HG03342 (cell line): ENCODE data around the gene PRAF2.

ENCODE experiments used
- ATAC-seq: cut with Tn5 transposase; IDR thresholded peaks from one replicate; pipeline ENCODE4 v1.9.1; 2021; ENCODE audit warnings: mild to moderate bottlenecking, moderate library complexity; ENCODE audit not compliant: unreplicated experiment

PRAF2 gene

DNA sequence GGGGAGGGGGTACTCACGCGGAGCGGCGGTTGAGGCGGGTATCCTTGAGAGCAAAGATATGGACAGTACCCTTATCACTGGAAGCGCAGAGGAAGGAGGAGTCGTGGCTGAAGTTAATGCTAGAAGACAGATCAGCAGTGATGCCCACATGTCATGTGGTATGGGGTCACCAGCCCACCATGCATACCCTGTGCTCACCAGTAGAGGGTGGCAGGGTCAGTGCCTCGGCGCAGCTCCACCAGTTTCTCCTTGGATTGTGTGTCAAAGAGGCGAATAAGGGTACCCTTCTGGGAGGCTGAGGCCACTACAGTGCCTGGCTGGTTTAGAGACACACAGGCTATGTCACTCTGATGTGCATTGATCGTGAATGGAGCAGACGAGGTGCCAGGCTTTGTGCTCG, 1.5 kb upstream of the PRAF2 start:
- no peak for ATAC-seq

DNA sequence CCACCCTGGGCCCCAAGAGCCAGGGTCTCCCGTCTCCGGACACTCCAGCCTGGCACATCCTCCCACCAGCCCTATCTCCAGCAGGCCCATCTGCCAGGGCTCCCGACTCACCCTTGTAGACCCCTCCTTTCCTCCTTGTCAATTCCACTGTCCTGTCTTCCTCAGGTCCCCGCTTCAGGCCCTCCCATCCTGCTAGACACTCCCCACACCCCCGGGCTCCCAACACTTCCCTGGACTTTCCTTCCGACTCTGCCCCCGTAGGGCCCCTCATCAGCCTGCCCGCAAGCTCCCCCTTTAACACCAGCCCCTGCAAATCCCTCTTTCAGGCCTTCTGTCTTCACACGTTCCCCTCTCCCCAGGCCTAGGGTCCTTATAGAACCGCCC, 1.1 kb downstream of the PRAF2 start:
- no peak for ATAC-seq

DNA sequence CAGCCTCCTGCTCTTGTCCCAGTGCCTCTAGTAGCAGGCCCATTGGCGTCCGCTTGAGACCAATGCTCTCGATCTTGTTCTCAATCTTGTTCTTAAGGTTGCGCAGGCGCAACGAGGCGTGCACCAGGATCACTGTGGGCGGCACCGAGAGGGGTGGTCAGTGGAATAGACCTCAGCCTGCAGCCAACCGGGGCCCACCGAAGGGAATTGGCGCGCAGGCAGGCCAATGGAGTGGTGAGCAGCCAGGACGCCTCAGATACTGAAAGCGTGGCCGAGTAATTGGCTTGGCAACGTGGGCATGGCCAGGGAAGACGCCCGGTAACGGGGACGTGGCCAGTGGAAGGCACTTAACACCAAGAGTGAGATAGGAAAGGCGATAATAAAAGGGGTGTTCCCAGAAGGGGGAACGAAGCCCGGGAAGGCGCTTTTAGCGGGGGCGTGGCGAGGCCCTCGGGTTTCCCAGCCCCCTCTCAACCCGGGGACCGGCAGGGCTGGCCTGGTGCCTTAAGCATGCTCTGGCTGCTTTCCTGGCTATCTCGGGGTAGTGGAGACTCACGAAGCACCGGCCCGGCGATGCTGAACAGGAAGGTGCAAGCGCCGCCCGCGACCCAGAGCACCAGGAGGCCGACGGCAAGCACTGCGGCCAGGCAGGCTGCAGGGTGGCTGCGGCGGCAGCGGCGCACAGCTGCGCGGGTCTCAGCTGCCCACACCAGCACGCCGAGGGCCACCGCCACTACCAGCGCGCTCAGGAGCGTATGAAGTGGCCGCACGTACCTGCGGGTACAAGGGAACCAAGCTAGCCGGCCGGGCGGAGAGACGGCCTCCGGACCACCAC, 1.7 kb downstream of the PRAF2 start:
- ATAC-seq: no peak

DNA sequence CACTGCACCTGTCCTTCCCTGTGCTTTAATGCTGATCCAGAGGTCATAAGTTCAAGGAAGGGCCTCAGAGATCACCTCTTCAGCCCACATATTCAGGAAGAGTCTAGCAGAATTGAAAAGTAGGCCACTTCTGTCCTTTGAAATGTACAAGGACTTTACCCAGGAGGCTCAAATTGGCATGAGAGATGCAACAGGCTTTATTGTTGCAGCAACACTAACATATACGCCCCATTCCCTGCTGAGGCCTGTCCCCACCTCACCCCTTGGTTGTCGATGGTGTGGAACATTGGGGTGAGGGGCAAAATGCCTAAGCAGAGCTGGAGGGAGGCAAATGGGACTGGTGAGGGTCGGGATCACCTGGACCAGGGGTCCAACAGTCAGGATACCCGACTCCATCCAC, 2.8 kb downstream of the PRAF2 start:
- no peak for ATAC-seq

DNA sequence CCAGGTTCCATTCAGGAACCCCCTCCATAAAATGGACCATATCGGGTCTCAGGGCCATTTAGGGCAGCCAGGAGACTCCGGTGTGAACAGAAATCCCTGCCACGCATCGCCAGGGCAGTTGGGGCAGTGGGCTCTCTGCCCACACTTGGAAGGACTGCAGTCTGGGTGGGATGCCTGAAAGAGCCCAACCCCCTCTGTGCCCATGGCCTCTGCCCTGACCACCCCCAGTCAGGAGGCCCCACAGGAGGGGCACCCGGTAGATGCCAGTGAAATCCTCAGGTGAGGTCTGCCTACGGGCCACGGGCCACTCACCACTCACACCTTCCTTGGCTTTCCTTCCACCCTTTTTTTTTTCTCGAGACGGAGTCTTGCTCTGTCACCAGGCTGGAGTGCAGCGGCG, 4.8 kb downstream of the PRAF2 start:
- no peak for ATAC-seq

DNA sequence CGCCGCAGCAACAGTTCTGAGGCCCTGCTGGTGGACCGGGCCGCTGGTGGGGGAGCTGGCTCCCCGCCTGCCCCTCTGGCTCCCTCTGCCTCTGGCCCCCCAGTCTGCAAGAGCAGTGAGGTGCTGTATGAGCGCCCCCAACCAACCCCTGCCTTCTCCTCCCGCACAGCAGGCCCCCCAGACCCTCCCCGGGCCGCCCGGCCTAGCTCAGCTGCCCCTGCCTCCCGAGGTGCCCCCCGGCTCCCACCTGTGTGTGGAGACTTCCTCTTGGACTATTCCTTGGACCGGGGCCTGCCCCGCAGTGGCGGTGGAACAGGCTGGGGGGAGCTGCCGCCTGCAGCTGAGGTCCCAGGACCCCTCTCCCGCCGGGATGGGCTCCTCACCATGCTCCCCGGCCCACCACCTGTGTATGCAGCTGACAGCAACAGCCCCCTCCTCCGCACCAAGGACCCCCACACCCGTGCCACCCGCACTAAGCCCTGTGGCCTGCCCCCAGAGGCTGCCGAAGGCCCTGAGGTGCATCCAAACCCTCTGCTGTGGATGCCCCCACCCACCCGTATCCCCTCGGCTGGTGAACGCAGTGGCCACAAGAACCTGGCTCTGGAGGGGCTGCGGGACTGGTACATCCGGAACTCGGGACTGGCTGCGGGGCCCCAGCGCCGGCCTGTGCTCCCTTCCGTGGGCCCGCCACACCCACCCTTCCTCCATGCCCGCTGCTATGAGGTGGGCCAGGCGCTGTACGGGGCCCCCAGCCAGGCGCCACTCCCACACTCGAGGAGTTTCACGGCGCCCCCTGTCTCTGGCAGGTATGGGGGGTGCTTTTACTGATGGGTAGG, 6.3 kb downstream of the PRAF2 start:
- no peak for ATAC-seq

DNA sequence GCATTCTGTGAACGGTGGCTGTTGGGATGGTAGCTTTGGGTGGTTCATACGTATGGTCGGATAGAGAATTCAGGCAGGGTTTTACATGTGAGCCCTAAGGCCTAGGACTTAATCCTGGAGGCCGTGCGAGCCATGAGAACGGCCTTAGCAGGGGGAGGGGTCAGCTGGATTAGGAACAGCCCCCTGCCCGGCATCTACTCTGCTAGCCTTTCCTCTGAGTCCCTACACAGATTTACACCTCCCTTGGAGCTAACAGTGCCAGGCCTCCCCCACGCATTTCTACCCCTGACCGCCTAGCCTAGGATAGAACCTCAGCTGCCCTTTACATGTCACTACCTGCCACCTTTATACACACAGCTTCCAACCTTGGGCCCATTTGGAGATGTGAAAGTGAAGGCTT, 7.1 kb downstream of the PRAF2 start:
- ATAC-seq: no peak

DNA sequence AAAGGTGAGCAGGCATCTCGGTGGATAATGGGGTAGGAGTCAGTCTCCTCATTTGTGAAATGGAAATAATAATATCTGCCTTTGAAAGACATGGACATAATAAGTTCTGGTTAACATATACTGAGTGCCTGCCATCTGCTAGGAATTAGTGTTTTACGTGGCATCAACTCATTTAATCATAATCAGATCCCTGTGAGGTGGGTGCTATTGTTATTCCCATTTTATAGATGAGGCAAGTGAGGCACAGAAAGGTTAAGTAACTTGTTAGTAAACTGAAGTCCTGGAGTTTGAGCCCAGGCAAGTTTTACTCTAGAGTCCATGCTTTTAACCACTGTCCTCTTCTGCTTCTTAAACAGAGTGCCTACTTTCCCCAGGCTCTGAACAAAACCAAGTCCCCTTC, 7.5 kb downstream of the PRAF2 start:
- ATAC-seq: no peak

DNA sequence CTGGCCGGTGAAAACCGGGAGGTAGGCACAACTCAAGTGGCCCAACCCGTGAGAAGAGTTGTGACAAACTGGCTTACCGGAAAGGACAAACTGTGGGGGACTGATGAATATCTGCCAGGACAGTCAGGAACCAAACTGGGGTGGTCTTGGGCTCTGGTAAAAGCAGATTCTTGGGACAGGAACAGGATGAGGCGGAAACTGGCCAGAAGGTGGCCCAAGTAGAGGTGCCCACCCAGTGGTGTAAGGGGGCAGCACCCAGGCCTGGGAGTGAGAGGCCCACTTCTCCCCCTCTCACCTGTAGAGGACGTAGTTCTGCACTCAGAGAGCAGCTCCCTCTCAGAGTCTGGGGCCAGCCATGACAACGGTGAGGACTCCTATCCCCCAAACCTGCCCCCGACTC, 9.1 kb downstream of the PRAF2 start:
- ATAC-seq: no peak

DNA sequence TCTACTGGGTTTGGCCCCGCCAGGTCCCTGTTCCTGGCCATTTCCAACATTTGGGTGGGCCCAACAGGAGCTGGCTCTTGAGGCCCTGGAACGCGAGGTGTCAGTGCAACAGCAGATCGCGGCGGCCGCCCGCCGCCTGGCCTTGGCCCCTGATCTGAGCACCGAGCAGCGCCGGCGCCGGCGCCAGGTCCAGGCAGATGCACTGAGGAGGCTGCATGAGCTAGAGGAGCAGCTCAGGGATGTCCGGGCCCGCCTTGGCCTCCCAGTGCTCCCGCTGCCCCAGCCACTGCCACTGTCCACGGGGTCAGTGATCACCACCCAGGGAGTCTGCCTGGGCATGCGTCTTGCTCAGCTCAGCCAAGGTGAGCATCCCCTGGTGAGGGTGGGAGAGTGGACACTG, 9.5 kb downstream of the PRAF2 start:
- ATAC-seq: no peak

DNA sequence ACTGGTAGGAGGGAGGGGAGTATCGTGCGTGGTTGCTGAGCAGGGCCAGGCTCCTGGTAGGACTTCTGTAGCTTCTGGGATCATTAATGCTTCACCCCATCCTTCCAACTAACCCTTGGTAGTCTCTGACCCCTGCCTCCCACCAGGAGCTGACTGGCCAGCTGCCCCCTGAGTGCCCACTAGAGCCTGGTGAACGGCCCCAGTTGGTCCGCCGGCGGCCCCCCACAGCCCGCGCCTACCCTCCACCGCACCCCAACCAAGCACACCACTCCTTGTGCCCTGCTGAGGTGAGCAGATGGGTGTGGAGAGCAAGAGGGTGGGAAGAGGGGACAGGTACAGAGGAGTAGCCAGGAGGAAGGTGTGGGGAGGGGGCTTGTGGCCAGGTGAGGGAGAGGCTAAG, 10.1 kb downstream of the PRAF2 start:
- ATAC-seq: no peak

DNA sequence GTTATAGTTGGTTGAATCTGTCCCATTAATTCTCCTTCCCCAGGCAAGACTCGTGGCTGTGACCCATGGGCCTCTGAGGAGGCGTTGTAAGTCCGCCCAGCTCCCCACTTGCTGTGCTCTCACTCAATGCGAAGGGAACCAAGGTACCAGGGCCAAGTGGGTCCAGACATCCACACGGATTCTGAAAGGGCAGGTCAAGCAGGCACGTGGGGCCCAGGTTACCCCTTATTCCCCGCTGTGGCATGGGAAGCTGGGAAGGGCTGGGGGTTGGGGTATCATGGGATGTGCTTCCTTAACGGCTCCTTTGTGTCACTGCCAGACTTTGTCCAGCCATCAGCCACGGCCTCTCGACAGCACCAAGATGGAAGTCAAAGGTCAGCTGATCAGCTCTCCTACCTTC, 11.9 kb downstream of the PRAF2 start:
- ATAC-seq: no peak

DNA sequence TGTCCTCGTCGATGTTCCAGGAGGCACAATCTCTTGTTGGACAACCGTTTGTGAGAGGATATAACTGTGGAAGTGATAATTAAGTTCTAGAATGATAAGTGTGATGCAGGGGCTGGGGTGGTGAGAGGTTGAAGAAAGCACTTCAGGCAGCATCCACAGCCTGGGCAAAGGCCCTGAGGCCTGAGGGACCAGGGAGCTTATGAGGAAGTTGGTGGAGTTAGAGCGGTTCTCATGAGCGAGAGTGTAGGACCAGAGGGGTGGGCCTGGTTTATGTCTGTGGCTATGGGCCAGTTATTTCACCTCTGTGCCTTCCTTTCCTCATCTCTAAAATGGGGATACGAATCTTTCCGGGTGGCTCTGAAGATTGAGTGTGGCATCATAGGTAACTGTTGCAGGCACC, 12.3 kb downstream of the PRAF2 start:
- no peak for ATAC-seq

DNA sequence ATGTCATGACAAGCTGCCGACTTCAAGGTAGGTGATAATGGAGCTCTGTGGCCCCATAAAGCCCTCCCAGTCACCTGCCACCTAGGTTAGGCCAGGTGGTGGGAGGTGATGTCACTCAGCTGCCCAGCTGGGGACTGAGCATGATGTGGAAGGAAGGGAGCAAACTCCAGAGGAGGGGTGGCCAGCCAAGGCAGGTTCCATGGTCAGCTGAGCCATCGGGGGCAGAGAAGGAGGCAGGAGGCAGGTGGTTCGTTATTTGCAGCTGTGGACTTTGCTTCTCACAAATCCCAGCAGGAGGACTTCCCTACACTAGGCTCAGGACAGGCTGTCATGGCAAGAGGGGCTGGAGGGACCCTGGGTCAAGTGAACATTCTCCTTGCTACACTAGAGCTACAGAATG, 12.9 kb downstream of the PRAF2 start:
- ATAC-seq: no peak

DNA sequence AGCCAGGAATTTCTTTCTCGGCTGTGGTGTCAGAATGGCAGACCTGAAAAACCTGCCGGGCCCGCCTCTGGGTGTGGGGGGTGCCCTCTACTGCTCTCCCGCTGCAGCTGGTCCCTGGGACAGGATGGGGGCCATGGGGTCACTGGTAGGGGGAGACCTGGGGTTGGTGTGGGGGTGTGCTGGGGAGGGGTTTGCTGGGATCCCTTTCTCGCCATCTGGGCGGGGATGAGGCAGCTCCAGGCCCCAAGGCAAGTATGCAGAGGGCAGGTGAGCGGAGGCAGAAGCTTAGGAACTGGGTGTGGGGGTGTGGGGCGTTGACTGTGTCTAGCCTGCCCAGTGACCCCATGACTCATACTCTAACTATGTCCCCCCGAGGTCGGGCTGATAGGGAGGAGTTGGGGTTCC, 14.1 kb downstream of the PRAF2 start:
- ATAC-seq: no peak

DNA sequence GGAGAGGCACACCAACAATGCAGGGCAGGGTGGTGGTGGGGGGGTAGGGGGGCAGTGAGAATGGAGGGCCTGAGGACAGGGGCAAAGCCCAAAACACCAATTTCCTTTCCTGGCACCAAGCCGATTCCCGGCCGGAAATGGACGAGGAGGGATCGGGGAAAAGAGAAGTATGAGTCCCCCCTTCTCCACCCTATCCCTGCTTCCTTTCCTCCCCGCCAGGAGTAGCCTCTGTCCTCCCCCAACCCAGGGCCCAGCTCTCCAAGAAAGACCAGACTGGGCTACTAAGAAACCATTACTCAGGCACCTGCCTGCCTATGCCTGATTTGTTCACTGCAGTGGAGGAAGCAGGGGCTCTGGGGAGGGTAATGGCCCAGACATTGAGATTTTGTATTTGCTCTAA, 14.6 kb downstream of the PRAF2 start:
- no peak for ATAC-seq

DNA sequence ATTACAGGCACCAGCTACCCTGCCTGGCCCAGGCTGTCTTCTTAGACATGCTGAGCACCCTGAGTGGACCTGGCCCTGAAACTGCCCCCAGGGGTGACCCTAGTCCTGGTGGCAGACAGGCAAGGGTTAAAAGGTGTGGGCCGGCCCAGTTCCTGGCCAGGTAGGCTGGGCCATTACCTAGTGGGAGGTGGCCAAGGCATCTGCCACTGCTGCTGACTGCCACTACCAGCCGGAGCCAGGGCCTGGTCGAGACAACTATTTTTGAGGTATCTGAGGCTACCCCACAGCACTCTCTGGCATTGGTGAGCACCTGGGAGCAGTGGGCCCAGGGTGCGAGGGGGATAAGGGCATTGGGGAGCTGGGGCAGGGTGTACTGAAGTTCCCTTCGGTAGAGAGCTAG, 15.0 kb downstream of the PRAF2 start, which contains the start of gene CCDC120:
Gene CCDC120, plus strand, starts transcription at position 206 of the 400 bp plus-strand sequence. CDS start 3,043 bp downstream, outside the sequence.
- ATAC-seq: no peak

DNA sequence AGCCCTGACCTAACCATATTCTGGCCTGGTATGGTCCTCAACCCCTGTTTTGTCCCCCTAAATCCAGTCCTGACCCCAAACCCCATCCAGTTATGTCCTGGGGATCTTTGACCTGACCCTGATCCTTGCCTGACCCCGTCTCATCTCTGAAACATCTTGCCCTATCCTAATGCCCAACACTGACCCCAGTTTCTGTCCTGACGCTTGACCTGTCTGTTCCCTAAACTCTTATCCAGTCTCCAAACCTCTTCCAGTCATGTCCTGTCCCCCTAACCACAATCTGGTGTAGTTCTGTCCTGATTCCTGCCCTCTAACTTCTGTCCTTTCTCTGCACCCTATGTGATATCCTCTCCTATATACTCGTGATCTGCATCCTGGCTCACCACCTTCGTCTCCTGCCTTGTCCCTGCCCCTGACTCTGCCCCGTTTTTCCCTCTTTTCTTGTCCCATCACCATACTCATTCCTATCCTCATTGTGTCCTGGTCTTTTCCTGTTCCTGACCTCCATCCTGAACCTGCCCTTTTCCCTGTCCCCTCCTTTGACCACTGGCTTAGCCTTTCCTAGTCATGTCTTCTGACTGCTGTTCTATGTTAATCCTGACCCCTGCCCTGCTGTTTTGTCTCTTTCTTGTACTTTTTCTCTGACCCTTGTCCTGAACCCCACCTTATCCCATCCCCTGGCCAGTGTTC, 19.6 kb downstream of the PRAF2 start:
- ATAC-seq: no peak

DNA sequence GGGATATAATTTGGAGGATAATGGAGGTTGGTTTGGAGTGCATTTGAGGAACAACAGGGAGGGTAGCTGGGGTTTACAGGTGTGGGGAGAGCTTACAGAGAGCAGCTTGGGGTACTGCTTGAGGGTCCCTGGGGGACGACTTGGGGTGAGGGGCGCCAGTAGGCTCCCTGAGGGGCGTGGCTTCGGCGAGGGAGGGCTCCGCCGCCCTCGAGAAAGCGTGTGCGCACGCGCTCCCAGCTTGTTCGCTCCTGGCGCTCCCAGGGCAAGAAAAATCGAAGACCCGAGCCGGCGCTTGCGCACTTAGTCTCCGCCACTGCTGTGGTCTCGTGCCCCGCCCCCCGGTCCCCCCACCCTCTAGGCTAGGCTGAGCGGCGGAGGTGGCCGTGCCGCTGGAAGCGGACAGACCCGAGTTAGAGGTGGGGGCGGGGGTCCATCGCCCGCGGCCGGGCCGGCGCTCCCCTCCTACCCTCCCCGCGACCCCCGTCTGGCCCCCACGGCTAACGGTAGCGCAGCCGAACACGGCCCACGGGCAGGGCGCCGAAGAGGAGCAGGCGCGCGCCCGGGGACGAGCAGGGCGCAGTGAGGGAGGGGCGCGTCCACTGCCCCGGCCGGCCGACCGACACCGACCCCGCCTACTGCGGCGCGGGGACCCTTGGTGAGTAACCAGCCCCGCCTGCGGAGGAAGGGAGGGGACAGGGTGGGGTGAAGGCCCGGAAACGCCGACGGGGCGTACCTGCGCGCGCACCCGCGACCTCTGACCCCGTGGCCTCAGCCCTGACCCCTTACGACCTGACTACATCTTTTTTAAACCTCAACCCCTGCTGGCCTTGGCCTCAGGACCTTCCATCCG, 20.4 kb downstream of the PRAF2 start:
- ATAC-seq: no peak

DNA sequence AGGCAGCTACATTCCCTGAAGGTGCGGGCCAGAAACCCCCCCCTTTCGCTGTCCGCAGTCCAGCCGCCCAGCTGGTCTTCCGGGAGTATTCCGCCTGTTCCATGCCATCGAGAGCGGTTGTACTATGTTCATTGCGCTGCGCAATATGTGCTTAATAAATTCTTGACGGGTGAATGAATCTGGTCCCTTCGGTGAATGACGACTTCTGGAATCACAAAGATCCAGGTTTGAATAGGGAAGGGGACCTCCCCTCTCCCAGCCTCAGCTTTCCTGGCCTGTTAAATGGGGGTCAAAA, 29.9 kb downstream of the PRAF2 start:
- no peak for ATAC-seq
